Measurements from ENCODE around the gene ZNF566. TPM values are rescaled to one million over a fixed set of nuclear protein-coding genes. Genes with fewer than 3 reads are reported as not detected.

ZNF566 gene
- total RNA-seq (7.3 TPM), polyA plus RNA-seq (9.4 TPM)
- long read RNA-seq, donor 1: 0 reads
- long read RNA-seq, donor 2, partial matches to known transcripts: 0 of 2 reads
- long read RNA-seq, donor 2, other reads (novel, unspliced or antisense): 0 of 2 reads
- long read RNA-seq, donor 3, partial matches to known transcripts: 0 of 1 reads
- long read RNA-seq, donor 3, other reads (novel, unspliced or antisense): 0 of 1 reads
- long read RNA-seq, donor 4, partial matches to known transcripts: 0 of 1 reads
- long read RNA-seq, donor 4, other reads (novel, unspliced or antisense): 0 of 1 reads
- long read RNA-seq, donor 5, partial matches to known transcripts: 7 of 8 reads
- long read RNA-seq, donor 5, other reads (novel, unspliced or antisense): 0 of 8 reads
- long read RNA-seq, donor 6: 0 reads
- long read RNA-seq, donor 7, partial matches to known transcripts: 0 of 2 reads
- long read RNA-seq, donor 7, other reads (novel, unspliced or antisense): 0 of 2 reads
- long read RNA-seq, donor 8: 0 reads
- long read RNA-seq, donor 9, partial matches to known transcripts: 0 of 2 reads
- long read RNA-seq, donor 9, other reads (novel, unspliced or antisense): 0 of 2 reads
- long read RNA-seq, donor 10, partial matches to known transcripts: 0 of 1 reads
- long read RNA-seq, donor 10, other reads (novel, unspliced or antisense): 0 of 1 reads

DNA sequence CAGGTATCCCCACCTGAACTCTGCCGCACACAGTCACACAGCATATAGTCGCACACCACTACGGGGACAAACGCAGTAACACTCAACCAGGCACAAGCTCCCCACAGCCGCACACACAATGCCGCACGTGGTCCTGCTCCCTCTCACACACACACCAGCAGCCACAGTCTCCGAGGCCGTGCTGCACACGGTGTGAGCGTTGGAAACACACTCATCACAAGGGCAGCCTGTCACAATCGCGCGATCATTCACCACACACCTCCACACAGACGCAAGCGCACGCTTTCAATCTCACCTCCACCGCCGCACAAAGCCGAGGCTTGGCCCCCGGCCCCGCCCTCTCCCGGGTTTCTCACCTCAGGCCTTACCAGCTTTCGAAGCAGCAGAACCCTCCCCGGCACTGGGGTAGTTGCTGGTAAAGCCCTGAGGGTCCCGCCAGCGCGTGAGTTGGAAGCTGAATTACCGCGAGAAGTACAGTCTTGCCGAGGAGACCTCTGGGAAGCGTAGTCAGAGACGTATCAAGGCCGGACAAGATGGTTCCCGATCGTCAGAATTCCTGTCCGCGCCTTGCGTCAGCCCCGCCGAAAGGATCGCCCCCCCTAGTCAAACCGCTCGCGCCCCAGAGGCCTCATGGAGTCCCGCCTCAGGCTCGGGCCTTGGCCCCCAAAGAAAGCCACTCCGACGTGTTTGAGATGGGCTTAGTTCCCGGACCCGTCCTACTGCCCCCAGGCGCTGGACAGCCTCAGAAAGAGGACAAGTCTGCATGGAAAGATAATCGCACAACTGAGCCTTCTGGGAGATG lies at the start of gene ZNF566:
TSS of gene ZNF566 (minus strand) at position 444 of the 802 bp plus-strand sequence. CDS start 13,004 bp downstream, outside the sequence.
- under 1% methylated on average over 53 of the region's 53 CpGs for WGBS

DNA sequence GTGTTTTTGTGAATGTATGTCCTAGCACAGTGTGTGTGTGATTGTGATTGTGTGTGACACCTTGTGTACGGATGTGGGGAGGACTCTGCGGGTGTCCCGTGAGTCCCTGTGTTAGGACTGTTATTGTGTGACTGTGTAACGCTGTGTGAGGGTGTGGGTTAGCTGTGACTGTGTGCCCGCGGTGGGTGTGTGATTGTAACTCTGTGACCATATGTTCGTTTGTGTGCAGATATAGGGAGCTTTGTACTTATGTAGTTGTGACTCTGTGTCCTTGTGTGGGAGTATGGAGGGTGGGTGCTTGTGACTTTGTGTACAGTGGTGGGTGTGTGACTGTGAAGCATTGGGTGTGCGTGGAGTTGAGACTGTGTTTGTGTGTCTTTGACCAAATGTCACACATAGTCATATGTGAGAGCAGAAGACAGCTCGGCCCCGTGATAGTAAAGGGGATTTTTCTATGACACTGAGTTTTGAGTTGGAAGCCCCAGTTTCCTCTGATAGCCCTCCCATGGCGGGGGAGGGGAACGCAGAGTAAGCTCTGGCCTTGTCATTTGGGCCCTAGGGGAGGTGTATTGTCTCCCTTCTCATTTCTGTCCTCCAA lies 39.7 kb upstream of the ZNF566 start:
- peaks cover 1 to 12% of the 10 kb centered on the region in 2 donors for H3K9me3 ChIP-seq (ENCODE audit: control insufficient read depth in 2 of 2, insufficient read depth in 1 of 2, low read length in 1 of 2)
- 25% methylated on average over 12 of the region's 12 CpGs for WGBS

More for the DNA sequence above, at the start of gene ZNF566:
- H3K9me3 ChIP-seq (ENCODE audit: control insufficient read depth in 2 of 2, insufficient read depth in 1 of 2, low read length in 1 of 2): peaks cover 1 to 9% of the 10 kb centered on the region in 2 donors
- H3K27ac ChIP-seq (ENCODE audit: low read depth in 1 of 2, low read length in 1 of 2): peak within 1 kb of the TSS; percentile 95 to 99
- no peaks in the 10 kb centered on the region for H3K4me1 ChIP-seq (ENCODE audit: control insufficient read depth in 2 of 2, insufficient read depth in 2 of 2, low read length in 2 of 2)
- DNase-seq (ENCODE audit: low read depth in 6 of 9, low spot score in 9 of 9): peak; percentile 90 to 98 (median 94)
- no peaks in the 10 kb centered on the region for H3K27me3 ChIP-seq (ENCODE audit: control insufficient read depth in 2 of 2, insufficient read depth in 1 of 2, low read length in 1 of 2)
- no peaks in the 10 kb centered on the region for H3K36me3 ChIP-seq (ENCODE audit: control insufficient read depth in 2 of 2, insufficient read depth in 2 of 2, low read length in 1 of 2)
- peak within 1 kb of the TSS; percentile 84 to 94 for H3K4me3 ChIP-seq (ENCODE audit: low read length in 2 of 2)

DNA sequence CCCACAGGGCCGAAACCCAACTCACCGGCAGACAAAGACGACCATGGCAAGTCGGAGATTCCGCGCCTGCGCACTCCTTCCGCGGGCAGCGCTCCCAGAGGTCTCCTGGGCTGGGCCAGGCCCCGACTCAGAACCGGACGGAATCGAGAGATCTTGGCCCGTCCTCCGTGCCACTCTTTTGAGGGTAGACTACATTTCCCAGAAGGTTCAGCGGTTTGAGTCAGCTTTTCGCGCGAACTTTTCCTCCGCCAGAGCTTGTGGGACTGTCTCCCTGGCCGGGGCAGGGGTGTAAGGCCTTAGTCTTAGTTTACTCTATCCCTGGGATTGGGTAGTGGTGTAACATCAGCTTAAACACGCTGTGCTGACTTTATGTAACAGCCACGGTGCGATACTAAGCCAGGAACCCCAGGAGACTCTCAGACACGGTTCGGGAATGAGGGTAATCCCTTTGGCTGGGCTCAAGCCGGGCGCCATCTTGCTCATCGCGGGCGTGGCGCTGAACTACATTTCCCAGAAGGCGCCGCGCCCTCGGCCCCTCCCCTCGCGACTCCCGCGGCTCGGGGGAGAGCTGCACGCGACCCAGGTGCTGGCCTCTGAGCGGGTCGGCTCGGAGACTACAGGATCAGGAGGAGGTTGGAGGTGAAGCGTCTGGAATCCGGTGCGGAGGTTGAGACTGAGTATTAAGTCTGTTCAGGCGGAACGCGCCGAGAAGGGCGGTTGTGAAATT lies 39.0 kb upstream of the ZNF566 start, which contains the start of gene ZNF260:
TSS of gene ZNF260 (minus strand) at position 78 of the 727 bp plus-strand sequence. CDS start 13,033 bp downstream, outside the sequence.
- H3K27me3 ChIP-seq (ENCODE audit: control insufficient read depth in 2 of 2, insufficient read depth in 1 of 2, low read length in 1 of 2): no peaks in the 10 kb centered on the region
- WGBS: under 1% methylated on average over 55 of the region's 55 CpGs
- peak within 1 kb of the TSS; percentile 88 to 92 for H3K4me3 ChIP-seq (ENCODE audit: low read length in 2 of 2)
- H3K4me1 ChIP-seq (ENCODE audit: control insufficient read depth in 2 of 2, insufficient read depth in 2 of 2, low read length in 2 of 2): peaks cover 6 to 9% of the 10 kb centered on the region in 2 donors
- DNase-seq (ENCODE audit: low read depth in 6 of 9, low spot score in 9 of 9): peak; percentile 86 to 97 (median 93)
- H3K36me3 ChIP-seq (ENCODE audit: control insufficient read depth in 2 of 2, insufficient read depth in 2 of 2, low read length in 1 of 2): peaks cover 5 to 9% of the 10 kb centered on the region in 2 donors
- peaks cover 1 to 11% of the 10 kb centered on the region in 2 donors for H3K9me3 ChIP-seq (ENCODE audit: control insufficient read depth in 2 of 2, insufficient read depth in 1 of 2, low read length in 1 of 2)
- H3K27ac ChIP-seq (ENCODE audit: low read depth in 1 of 2, low read length in 1 of 2): peak within 1 kb of the TSS; percentile 83 to 94

More for the DNA sequence above, 39.7 kb upstream of the ZNF566 start:
- Histone ChIP-seq H3K4me1 (ENCODE audit: control insufficient read depth in 2 of 2, insufficient read depth in 2 of 2, low read length in 2 of 2) (peaks cover 6 to 9% of the 10 kb centered on the region in 2 donors), H3K4me3 (ENCODE audit: low read length in 2 of 2) (peak overlapping the region; percentile 88 to 92), H3K27me3 (ENCODE audit: control insufficient read depth in 2 of 2, insufficient read depth in 1 of 2, low read length in 1 of 2) (no peaks in the 10 kb centered on the region), H3K36me3 (ENCODE audit: control insufficient read depth in 2 of 2, insufficient read depth in 2 of 2, low read length in 1 of 2) (peaks cover 5 to 9% of the 10 kb centered on the region in 2 donors), H3K27ac (ENCODE audit: low read depth in 1 of 2, low read length in 1 of 2) (peak overlapping the region; percentile 83 to 94)
- DNase-seq (ENCODE audit: low read depth in 6 of 9, low spot score in 9 of 9): peak in 2 of 9 donors; percentile 14 to 15

DNA sequence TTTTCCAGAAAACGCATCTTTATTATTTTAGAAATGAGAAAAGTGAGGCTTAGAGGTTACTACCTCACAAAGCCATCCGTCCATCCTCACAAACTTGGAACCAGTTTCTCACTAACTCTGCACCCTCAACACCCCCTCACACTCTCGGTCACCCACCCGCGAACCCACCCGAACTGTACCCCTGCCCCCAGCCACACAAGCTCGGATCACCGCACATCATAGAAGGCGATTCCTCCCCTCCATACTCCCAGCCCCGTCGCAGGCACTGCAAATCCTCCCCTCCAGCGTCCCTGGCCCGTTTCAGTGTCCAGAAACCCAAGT lies 38.5 kb upstream of the ZNF566 start:
- H3K4me3 ChIP-seq (ENCODE audit: low read length in 2 of 2): peak overlapping the region; percentile 88 to 92
- DNase-seq (ENCODE audit: low read depth in 6 of 9, low spot score in 9 of 9): no peak
- WGBS: 1% methylated on average over 13 of the region's 13 CpGs
- H3K4me1 ChIP-seq (ENCODE audit: control insufficient read depth in 2 of 2, insufficient read depth in 2 of 2, low read length in 2 of 2): peaks cover 6 to 9% of the 10 kb centered on the region in 2 donors
- no peaks in the 10 kb centered on the region for H3K27me3 ChIP-seq (ENCODE audit: control insufficient read depth in 2 of 2, insufficient read depth in 1 of 2, low read length in 1 of 2)
- H3K27ac ChIP-seq (ENCODE audit: low read depth in 1 of 2, low read length in 1 of 2): peak overlapping the region; percentile 83 to 94
- peaks cover 1 to 7% of the 10 kb centered on the region in 2 donors for H3K9me3 ChIP-seq (ENCODE audit: control insufficient read depth in 2 of 2, insufficient read depth in 1 of 2, low read length in 1 of 2)
- peaks cover 9 to 14% of the 10 kb centered on the region in 2 donors for H3K36me3 ChIP-seq (ENCODE audit: control insufficient read depth in 2 of 2, insufficient read depth in 2 of 2, low read length in 1 of 2)

DNA sequence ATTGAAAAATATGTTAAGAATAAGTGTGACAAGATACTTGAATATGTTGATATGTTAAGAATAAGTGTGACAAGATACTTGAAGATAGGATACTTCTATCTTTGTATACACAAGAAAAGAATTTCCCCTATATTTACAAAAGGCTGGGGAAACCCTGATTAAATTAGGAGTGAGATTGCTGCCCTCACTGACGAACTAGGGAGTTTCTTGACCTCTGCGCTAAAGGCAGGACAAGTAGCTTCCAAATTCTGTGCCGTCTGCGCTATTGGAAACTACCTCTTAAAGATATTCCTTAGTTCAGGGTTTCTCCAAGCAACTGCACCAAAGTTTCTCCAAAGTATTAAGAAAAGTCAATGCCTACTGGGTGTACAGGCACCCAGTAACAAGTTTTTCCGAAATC lies 38.0 kb upstream of the ZNF566 start:
- H3K27ac ChIP-seq (ENCODE audit: low read depth in 1 of 2, low read length in 1 of 2): peak overlapping the region in 1 of 2 donors; percentile 94
- peaks cover 3 to 4% of the 10 kb centered on the region in 2 donors for H3K9me3 ChIP-seq (ENCODE audit: control insufficient read depth in 2 of 2, insufficient read depth in 1 of 2, low read length in 1 of 2)
- H3K4me3 ChIP-seq (ENCODE audit: low read length in 2 of 2): peak overlapping the region; percentile 88 to 92
- H3K27me3 ChIP-seq (ENCODE audit: control insufficient read depth in 2 of 2, insufficient read depth in 1 of 2, low read length in 1 of 2): no peaks in the 10 kb centered on the region
- peaks cover 9 to 17% of the 10 kb centered on the region in 2 donors for H3K36me3 ChIP-seq (ENCODE audit: control insufficient read depth in 2 of 2, insufficient read depth in 2 of 2, low read length in 1 of 2)
- H3K4me1 ChIP-seq (ENCODE audit: control insufficient read depth in 2 of 2, insufficient read depth in 2 of 2, low read length in 2 of 2): peaks cover 6 to 9% of the 10 kb centered on the region in 2 donors
- 46% methylated on average over 5 of the region's 5 CpGs for WGBS
- DNase-seq (ENCODE audit: low read depth in 6 of 9, low spot score in 9 of 9): no peak

DNA sequence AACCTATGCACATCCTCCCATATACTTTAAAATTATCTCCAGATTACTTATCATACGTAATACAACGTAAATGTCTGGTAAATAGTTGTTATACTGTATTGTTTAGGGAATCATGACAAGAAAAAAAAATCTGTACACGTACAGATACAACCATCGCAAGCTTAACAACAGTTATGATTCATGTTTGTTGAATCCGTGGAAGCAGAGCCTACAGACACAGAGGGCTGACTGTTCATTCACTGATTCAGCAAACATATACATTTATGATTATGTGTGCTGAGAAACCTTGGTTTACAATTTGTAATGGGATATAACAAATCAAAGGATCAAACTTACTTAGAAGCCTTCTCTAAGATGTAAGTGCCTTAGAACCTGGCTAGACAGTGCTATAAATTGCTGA lies 37.2 kb upstream of the ZNF566 start:
- Histone ChIP-seq H3K4me3 (ENCODE audit: low read length in 2 of 2) (no peak overlapping the region), H3K27me3 (ENCODE audit: control insufficient read depth in 2 of 2, insufficient read depth in 1 of 2, low read length in 1 of 2) (no peaks in the 10 kb centered on the region), H3K9me3 (ENCODE audit: control insufficient read depth in 2 of 2, insufficient read depth in 1 of 2, low read length in 1 of 2) (peaks cover 3 to 4% of the 10 kb centered on the region in 2 donors), H3K4me1 (ENCODE audit: control insufficient read depth in 2 of 2, insufficient read depth in 2 of 2, low read length in 2 of 2) (peaks cover 6 to 9% of the 10 kb centered on the region in 2 donors), H3K36me3 (ENCODE audit: control insufficient read depth in 2 of 2, insufficient read depth in 2 of 2, low read length in 1 of 2) (peaks cover 14 to 20% of the 10 kb centered on the region in 2 donors), H3K27ac (ENCODE audit: low read depth in 1 of 2, low read length in 1 of 2) (no peak overlapping the region)
- DNase-seq (ENCODE audit: low read depth in 6 of 9, low spot score in 9 of 9): no peak
- WGBS: 87% methylated on average over 5 of the region's 5 CpGs

DNA sequence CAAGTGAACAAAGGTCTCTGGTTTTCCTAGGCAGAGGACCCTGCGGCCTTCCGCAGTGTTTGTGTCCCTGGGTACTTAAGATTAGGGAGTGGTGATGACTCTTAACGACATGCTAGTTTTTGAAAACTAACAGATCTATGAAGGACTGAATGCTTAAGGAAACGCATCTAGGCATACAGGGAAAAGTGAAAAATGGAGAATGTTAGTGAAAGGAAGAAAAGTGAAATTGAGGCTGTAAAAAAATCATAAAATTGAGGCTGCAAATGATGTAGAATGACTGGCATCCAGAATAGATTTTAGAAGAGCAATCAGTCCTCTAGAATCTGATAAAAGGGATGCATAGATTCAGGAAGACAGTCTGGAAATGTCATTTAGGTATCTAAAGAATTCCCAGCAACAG lies 35.3 kb upstream of the ZNF566 start:
- 98% methylated on average over 4 of the region's 4 CpGs for WGBS
- H3K36me3 ChIP-seq (ENCODE audit: control insufficient read depth in 2 of 2, insufficient read depth in 2 of 2, low read length in 1 of 2): peaks cover 18 to 20% of the 10 kb centered on the region in 2 donors

More for the DNA sequence above, 35.3 kb upstream of the ZNF566 start:
- H3K4me3 ChIP-seq (ENCODE audit: low read length in 2 of 2): no peak overlapping the region
- H3K9me3 ChIP-seq (ENCODE audit: control insufficient read depth in 2 of 2, insufficient read depth in 1 of 2, low read length in 1 of 2): peaks cover 3 to 6% of the 10 kb centered on the region in 2 donors
- H3K27ac ChIP-seq (ENCODE audit: low read depth in 1 of 2, low read length in 1 of 2): no peak overlapping the region
- H3K27me3 ChIP-seq (ENCODE audit: control insufficient read depth in 2 of 2, insufficient read depth in 1 of 2, low read length in 1 of 2): no peaks in the 10 kb centered on the region
- H3K4me1 ChIP-seq (ENCODE audit: control insufficient read depth in 2 of 2, insufficient read depth in 2 of 2, low read length in 2 of 2): peaks cover 6 to 9% of the 10 kb centered on the region in 2 donors
- DNase-seq (ENCODE audit: low read depth in 6 of 9, low spot score in 9 of 9): no peak

Data from thymus (tissue), 14 donors.